HG02884 (cell line): Measurements from ENCODE around the gene MICA.
"Not testable (repeated sequence)": the region's sequence is repeated elsewhere in the genome, so short reads cannot be mapped to it uniquely, and the experiment has no call there.

Experiments
- ATAC-seq: cut with Tn5 transposase; IDR thresholded peaks from one replicate; pipeline ENCODE4 v1.9.1; 2021; ENCODE audit warnings: mild to moderate bottlenecking, moderate library complexity; ENCODE audit not compliant: unreplicated experiment

MICA gene

GRCh38 chr6:31403283-31404060 lies at the start of gene MICA:
Gene MICA, plus strand, starts transcription at chr6:31403595. Its CDS starts 38 bp downstream, at chr6:31403633.
- peak; percentile 59 for ATAC-seq

GRCh38 chr6:31354158-31354863 lies 49.1 kb upstream of the MICA start:
- no peak for ATAC-seq

- ATAC-seq: no peak
These were observed 48.4 kb upstream of the MICA start for GRCh38 chr6:31354864-31355582.

GRCh38 chr6:31355583-31355948 lies 47.8 kb upstream of the MICA start:
- no peak for ATAC-seq

- ATAC-seq: no peak
These were observed 47.0 kb upstream of the MICA start for GRCh38 chr6:31356216-31356945.

- ATAC-seq: peak; percentile 76
These were observed 46.4 kb upstream of the MICA start, which contains the start of gene HLA-B for GRCh38 chr6:31356946-31357466. Gene HLA-B, minus strand, starts transcription at chr6:31357179. Its CDS starts 21 bp downstream, at chr6:31357158.

GRCh38 chr6:31357886-31358285 lies 45.5 kb upstream of the MICA start:
- ATAC-seq: no peak

- ATAC-seq: no peak
These were observed 45.1 kb upstream of the MICA start for GRCh38 chr6:31358302-31358701.

- ATAC-seq: no peak
These were observed 43.8 kb upstream of the MICA start for GRCh38 chr6:31359581-31359980.

- no peak for ATAC-seq
These were observed 40.6 kb upstream of the MICA start for GRCh38 chr6:31362751-31363150.

- ATAC-seq: no peak
These were observed 39.6 kb upstream of the MICA start for GRCh38 chr6:31363811-31364210.

GRCh38 chr6:31365864-31366263 lies 37.5 kb upstream of the MICA start:
- no peak for ATAC-seq

- ATAC-seq: no peak
These were observed 36.5 kb upstream of the MICA start for GRCh38 chr6:31366693-31367470.

GRCh38 chr6:31368461-31368860 lies 34.9 kb upstream of the MICA start:
- no peak for ATAC-seq

- not testable (repeated sequence) for ATAC-seq
These were observed 29.3 kb upstream of the MICA start for GRCh38 chr6:31374118-31374517.

GRCh38 chr6:31375699-31376098 lies 27.7 kb upstream of the MICA start:
- no peak for ATAC-seq

GRCh38 chr6:31377029-31377428 lies 26.4 kb upstream of the MICA start:
- no peak for ATAC-seq

- no peak for ATAC-seq
These were observed 25.2 kb upstream of the MICA start for GRCh38 chr6:31378062-31378720.

- ATAC-seq: no peak
These were observed 24.7 kb upstream of the MICA start for GRCh38 chr6:31378721-31379103.
